Gastrocnemius medialis (tissue), 4 donors: ENCODE data around the gene ERCC2.

ENCODE experiments used
- POLR2A ChIP-seq, 2 donors: fragments of 450-650 bp; IDR thresholded peaks; one replicate each; pipeline ENCODE4 v1.6.1; 2017; ENCODE audit warnings: antibody characterized with exemption in 2 of 2, mild to moderate bottlenecking in 2 of 2, moderate library complexity in 2 of 2
- TF ChIP-seq, protein P1 (sequence below), 5 experiments: fragments of 450-650 bp in 3 of 5; fragments of 200-600 bp in 2 of 5; sonication (generic) in 2 of 5; IDR thresholded peaks in 4 of 5; conservative IDR thresholded peaks in 1 of 5; 1 replicate in 4 of 5; 2 replicates in 1 of 5; pipeline ENCODE4 v1.5.1; 2016 to 2019; ENCODE audit warnings: antibody characterized with exemption in 5 of 5, mild to moderate bottlenecking in 3 of 5, moderate library complexity in 3 of 5

GRCh38 chr19:45400192-45400591, 29.8 kb upstream of the ERCC2 start:
- TF ChIP-seq, protein P1, sequence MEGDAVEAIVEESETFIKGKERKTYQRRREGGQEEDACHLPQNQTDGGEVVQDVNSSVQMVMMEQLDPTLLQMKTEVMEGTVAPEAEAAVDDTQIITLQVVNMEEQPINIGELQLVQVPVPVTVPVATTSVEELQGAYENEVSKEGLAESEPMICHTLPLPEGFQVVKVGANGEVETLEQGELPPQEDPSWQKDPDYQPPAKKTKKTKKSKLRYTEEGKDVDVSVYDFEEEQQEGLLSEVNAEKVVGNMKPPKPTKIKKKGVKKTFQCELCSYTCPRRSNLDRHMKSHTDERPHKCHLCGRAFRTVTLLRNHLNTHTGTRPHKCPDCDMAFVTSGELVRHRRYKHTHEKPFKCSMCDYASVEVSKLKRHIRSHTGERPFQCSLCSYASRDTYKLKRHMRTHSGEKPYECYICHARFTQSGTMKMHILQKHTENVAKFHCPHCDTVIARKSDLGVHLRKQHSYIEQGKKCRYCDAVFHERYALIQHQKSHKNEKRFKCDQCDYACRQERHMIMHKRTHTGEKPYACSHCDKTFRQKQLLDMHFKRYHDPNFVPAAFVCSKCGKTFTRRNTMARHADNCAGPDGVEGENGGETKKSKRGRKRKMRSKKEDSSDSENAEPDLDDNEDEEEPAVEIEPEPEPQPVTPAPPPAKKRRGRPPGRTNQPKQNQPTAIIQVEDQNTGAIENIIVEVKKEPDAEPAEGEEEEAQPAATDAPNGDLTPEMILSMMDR (IDR thresholded peaks at IDR 0.05 in 4 of 5, conservative IDR thresholded peaks at IDR 0.05 in 1 of 5) = no peak
- no peak for TF ChIP-seq POLR2A (IDR thresholded peaks at IDR 0.05)
